Measurements from ENCODE around the gene DNAJC22. TPM values are rescaled to one million over a fixed set of nuclear protein-coding genes. Genes with fewer than 3 reads are reported as not detected.

The DNAJC22 gene
- total RNA-seq, 1 experiment from 2014 or later, result 0.24 TPM

GRCh38 chr12:49342066-49342913 is 4.4 kb upstream of the DNAJC22 start (continued):
- TF ChIP-seq, protein P1, sequence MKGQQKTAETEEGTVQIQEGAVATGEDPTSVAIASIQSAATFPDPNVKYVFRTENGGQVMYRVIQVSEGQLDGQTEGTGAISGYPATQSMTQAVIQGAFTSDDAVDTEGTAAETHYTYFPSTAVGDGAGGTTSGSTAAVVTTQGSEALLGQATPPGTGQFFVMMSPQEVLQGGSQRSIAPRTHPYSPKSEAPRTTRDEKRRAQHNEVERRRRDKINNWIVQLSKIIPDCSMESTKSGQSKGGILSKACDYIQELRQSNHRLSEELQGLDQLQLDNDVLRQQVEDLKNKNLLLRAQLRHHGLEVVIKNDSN (CRISPR knock-in tag; IDR thresholded peaks at IDR 0.05), result peak; percentile 6; the same call in 1 of the 2 replicates
- TF ChIP-seq USF2 (CRISPR knock-in tag; IDR thresholded peaks at IDR 0.05), result no peak
- no peak for TF ChIP-seq CREM (CRISPR knock-in tag; IDR thresholded peaks at IDR 0.05)
- 0 out of 2 replicates have a peak, but pooled peaks have one; percentile 55 for TF ChIP-seq TEAD4 (CRISPR knock-in tag; IDR thresholded peaks at IDR 0.05)
- no peak for TF ChIP-seq FOXP4 (CRISPR knock-in tag; IDR thresholded peaks at IDR 0.05)
- peak; percentile 40; the same call in 1 of the 2 replicates for TF ChIP-seq FOXK1 (CRISPR knock-in tag; IDR thresholded peaks at IDR 0.05)
- TF ChIP-seq, protein P2, sequence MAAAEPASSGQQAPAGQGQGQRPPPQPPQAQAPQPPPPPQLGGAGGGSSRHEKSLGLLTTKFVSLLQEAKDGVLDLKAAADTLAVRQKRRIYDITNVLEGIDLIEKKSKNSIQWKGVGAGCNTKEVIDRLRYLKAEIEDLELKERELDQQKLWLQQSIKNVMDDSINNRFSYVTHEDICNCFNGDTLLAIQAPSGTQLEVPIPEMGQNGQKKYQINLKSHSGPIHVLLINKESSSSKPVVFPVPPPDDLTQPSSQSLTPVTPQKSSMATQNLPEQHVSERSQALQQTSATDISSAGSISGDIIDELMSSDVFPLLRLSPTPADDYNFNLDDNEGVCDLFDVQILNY (CRISPR knock-in tag; IDR thresholded peaks at IDR 0.05), result peak; percentile 9; the same call in 1 of the 2 replicates
- TF ChIP-seq ZNF396 (CRISPR knock-in tag; IDR thresholded peaks at IDR 0.05; ENCODE audit: borderline replicate concordance), result peak; percentile 30; the same call in 1 of the 2 replicates
- no peak for TF ChIP-seq ZNF263 (CRISPR knock-in tag; IDR thresholded peaks at IDR 0.05; ENCODE audit: low read depth)
- no peak; the same call in 1 of the 2 replicates for TF ChIP-seq PRRX2 (CRISPR knock-in tag; IDR thresholded peaks at IDR 0.05)
- no peak for TF ChIP-seq ZNF317 (CRISPR knock-in tag; IDR thresholded peaks at IDR 0.05; ENCODE audit: borderline replicate concordance, low read depth)
- peak; percentile 92 for TF ChIP-seq CTCF (IDR thresholded peaks at IDR 0.05)

- Mint-ChIP-seq H3K4me3 (peak overlapping the region; percentile 67), H3K9me3 (no peaks in the 10 kb centered on the region), H3K36me3 (no peaks in the 10 kb centered on the region), H3K27ac (no peak overlapping the region), H3K27me3 (ENCODE audit: low read depth) (peaks cover 99% of the 10 kb centered on the region), H3K4me1 (peaks cover 55% of the 10 kb centered on the region)
- DNase-seq (ENCODE audit: low spot score) (no peak), ATAC-seq (no peak)
- ChIA-PET CTCF (interaction anchor here (0.7 to 3.9 kb wide), 45 partner anchors 8 to 398 kb away, joined by 3 to 264 read pairs (median 6); partner anchors contain the start of genes KCNH3, PRPF40B, PRPH and SPATS2), POLR2A (interaction anchor here (0.6 to 2.7 kb wide), 5 partner anchors 11 to 386 kb away, joined by 3 to 18 read pairs (median 6); partner anchors contain the start of genes ARF3 and TROAP)
- TF ChIP-seq, protein P3, sequence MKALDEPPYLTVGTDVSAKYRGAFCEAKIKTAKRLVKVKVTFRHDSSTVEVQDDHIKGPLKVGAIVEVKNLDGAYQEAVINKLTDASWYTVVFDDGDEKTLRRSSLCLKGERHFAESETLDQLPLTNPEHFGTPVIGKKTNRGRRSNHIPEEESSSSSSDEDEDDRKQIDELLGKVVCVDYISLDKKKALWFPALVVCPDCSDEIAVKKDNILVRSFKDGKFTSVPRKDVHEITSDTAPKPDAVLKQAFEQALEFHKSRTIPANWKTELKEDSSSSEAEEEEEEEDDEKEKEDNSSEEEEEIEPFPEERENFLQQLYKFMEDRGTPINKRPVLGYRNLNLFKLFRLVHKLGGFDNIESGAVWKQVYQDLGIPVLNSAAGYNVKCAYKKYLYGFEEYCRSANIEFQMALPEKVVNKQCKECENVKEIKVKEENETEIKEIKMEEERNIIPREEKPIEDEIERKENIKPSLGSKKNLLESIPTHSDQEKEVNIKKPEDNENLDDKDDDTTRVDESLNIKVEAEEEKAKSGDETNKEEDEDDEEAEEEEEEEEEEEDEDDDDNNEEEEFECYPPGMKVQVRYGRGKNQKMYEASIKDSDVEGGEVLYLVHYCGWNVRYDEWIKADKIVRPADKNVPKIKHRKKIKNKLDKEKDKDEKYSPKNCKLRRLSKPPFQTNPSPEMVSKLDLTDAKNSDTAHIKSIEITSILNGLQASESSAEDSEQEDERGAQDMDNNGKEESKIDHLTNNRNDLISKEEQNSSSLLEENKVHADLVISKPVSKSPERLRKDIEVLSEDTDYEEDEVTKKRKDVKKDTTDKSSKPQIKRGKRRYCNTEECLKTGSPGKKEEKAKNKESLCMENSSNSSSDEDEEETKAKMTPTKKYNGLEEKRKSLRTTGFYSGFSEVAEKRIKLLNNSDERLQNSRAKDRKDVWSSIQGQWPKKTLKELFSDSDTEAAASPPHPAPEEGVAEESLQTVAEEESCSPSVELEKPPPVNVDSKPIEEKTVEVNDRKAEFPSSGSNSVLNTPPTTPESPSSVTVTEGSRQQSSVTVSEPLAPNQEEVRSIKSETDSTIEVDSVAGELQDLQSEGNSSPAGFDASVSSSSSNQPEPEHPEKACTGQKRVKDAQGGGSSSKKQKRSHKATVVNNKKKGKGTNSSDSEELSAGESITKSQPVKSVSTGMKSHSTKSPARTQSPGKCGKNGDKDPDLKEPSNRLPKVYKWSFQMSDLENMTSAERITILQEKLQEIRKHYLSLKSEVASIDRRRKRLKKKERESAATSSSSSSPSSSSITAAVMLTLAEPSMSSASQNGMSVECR (CRISPR knock-in tag; IDR thresholded peaks at IDR 0.05; ENCODE audit: borderline replicate concordance), result no peak; the same call in 1 of the 2 replicates
- no peak for TF ChIP-seq ZNF671 (CRISPR knock-in tag; IDR thresholded peaks at IDR 0.05)
- TF ChIP-seq, protein P2 (CRISPR knock-in tag; IDR thresholded peaks at IDR 0.05), result 0 out of 2 replicates have a peak, but pooled peaks have one; percentile 2
These were observed 3.6 kb upstream of the DNAJC22 start for GRCh38 chr12:49342914-49343731.

All from WTC11 (cell line).